HepG2 (cell line): ENCODE results near the gene SOX12. TPM values are rescaled to one million over a fixed set of nuclear protein-coding genes. Genes with fewer than 3 reads are reported as not detected.

Experiments
- ELF1 ChIP-seq: sonication (generic); formaldehyde crosslinking; IDR thresholded peaks from 2 replicates; pipeline ENCODE4 v1.4.0; 2020; ENCODE audit warnings: missing genetic modification reagents
- GATAD2A ChIP-seq: IDR thresholded peaks from 2 replicates; pipeline ENCODE4 v1.6.1; 2016
- PHF21A ChIP-seq: sonication (generic); formaldehyde crosslinking; IDR thresholded peaks from 2 replicates; pipeline ENCODE4 v1.5.0; 2020; ENCODE audit warnings: mild to moderate bottlenecking, missing genetic modification reagents
- RBAK ChIP-seq: sonication (generic); formaldehyde crosslinking; IDR thresholded peaks from 2 replicates; pipeline ENCODE4 v1.5.1; 2020; ENCODE audit warnings: mild to moderate bottlenecking, missing genetic modification reagents
- RCOR2 ChIP-seq: IDR thresholded peaks from 2 replicates; pipeline ENCODE4 v1.6.1; 2016; ENCODE audit warnings: missing biosample characterization, missing genetic modification reagents
- SKI ChIP-seq: fragments of 450-650 bp; IDR thresholded peaks from one replicate; pipeline ENCODE4 v1.6.1; 2018; ENCODE audit warnings: mild to moderate bottlenecking; ENCODE audit not compliant: partially characterized antibody
- TARDBP ChIP-seq: sonication (generic); formaldehyde crosslinking; IDR thresholded peaks from 2 replicates; pipeline ENCODE4 v1.8.0; 2022; ENCODE audit warnings: mild to moderate bottlenecking, missing genetic modification reagents
- ZNF407 ChIP-seq: sonication (generic); formaldehyde crosslinking; IDR thresholded peaks from one replicate; pipeline ENCODE4 v1.5.1; 2020; ENCODE audit warnings: mild to moderate bottlenecking, missing genetic modification reagents; ENCODE audit errors: not compliant biosample characterization
- polyA plus RNA-seq, 8 experiments: library from polyadenylated mRNA; depleted of rRNA in 3 of 8; stranded (reverse) in 7 of 8; unstranded in 1 of 8; fragments of >200 nt; fragmentation: Illumina TruSeq in 4 of 8; extraction: Trizol in 4 of 8; gene quantifications; 2 replicates each; pipeline versions ENCODE4 v1.2.1 to v1.2.3, GENCODE V29; 2011 to 2016; ENCODE audit warnings: low read depth in 4 of 8, missing spikeins in 1 of 8, mixed read lengths in 1 of 8; ENCODE audit not compliant: insufficient read depth in 1 of 8
- total RNA-seq, 5 experiments: library from RNA; depleted of rRNA; stranded (reverse); fragments of >200 nt; fragmentation: Illumina TruSeq; extraction: Trizol; gene quantifications; 2 replicates each; pipeline ENCODE4 v1.2.3, GENCODE V29; 2016; ENCODE audit warnings: low read depth in 1 of 5
- TF ChIP-seq, protein P1 (sequence below), 2 experiments: fragments of 450-650 bp in 1 of 2; sonication (generic) in 1 of 2; formaldehyde crosslinking in 1 of 2; IDR thresholded peaks; 2 replicates each; pipeline versions ENCODE4 v1.6.1 to v1.8.0; 2016 to 2022; ENCODE audit warnings: antibody characterized with exemption in 1 of 2, mild to moderate bottlenecking in 1 of 2, missing genetic modification reagents in 1 of 2
- TF ChIP-seq, protein P2 (sequence below): sonication (generic); formaldehyde crosslinking; IDR thresholded peaks from 2 replicates; pipeline ENCODE4 v1.5.0; 2020; ENCODE audit warnings: mild to moderate bottlenecking, missing genetic modification reagents

Gene SOX12
- total and polyA plus RNA-seq, 2 of the 13 experiments (the other 11 are each of a cell fraction or from before 2014, with no cell fraction given) = 10.0 to 18.7 TPM

- TF ChIP-seq, protein P1, sequence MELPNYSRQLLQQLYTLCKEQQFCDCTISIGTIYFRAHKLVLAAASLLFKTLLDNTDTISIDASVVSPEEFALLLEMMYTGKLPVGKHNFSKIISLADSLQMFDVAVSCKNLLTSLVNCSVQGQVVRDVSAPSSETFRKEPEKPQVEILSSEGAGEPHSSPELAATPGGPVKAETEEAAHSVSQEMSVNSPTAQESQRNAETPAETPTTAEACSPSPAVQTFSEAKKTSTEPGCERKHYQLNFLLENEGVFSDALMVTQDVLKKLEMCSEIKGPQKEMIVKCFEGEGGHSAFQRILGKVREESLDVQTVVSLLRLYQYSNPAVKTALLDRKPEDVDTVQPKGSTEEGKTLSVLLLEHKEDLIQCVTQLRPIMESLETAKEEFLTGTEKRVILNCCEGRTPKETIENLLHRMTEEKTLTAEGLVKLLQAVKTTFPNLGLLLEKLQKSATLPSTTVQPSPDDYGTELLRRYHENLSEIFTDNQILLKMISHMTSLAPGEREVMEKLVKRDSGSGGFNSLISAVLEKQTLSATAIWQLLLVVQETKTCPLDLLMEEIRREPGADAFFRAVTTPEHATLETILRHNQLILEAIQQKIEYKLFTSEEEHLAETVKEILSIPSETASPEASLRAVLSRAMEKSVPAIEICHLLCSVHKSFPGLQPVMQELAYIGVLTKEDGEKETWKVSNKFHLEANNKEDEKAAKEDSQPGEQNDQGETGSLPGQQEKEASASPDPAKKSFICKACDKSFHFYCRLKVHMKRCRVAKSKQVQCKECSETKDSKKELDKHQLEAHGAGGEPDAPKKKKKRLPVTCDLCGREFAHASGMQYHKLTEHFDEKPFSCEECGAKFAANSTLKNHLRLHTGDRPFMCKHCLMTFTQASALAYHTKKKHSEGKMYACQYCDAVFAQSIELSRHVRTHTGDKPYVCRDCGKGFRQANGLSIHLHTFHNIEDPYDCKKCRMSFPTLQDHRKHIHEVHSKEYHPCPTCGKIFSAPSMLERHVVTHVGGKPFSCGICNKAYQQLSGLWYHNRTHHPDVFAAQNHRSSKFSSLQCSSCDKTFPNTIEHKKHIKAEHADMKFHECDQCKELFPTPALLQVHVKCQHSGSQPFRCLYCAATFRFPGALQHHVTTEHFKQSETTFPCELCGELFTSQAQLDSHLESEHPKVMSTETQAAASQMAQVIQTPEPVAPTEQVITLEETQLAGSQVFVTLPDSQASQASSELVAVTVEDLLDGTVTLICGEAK (IDR thresholded peaks at IDR 0.05) = no peak
- TF ChIP-seq, protein P1 (CRISPR knock-in tag; IDR thresholded peaks at IDR 0.05) = peak; percentile 76; the same call in 1 of the 2 replicates
- TF ChIP-seq PHF21A (no peak), ZNF407 (CRISPR knock-in tag) (no peak), TARDBP (CRISPR knock-in tag) (no peak), RBAK (CRISPR knock-in tag) (no peak), SKI (no peak), RCOR2 (CRISPR knock-in tag) (no peak), ELF1 (CRISPR knock-in tag) (no peak), GATAD2A (CRISPR knock-in tag) (peak; percentile 54; the same call in 1 of the 2 replicates)
- TF ChIP-seq, protein P2, sequence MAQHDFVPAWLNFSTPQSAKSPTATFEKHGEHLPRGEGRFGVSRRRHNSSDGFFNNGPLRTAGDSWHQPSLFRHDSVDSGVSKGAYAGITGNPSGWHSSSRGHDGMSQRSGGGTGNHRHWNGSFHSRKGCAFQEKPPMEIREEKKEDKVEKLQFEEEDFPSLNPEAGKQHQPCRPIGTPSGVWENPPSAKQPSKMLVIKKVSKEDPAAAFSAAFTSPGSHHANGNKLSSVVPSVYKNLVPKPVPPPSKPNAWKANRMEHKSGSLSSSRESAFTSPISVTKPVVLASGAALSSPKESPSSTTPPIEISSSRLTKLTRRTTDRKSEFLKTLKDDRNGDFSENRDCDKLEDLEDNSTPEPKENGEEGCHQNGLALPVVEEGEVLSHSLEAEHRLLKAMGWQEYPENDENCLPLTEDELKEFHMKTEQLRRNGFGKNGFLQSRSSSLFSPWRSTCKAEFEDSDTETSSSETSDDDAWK (CRISPR knock-in tag) = no peak
Observed at GRCh38 chr20:363319-364078, 38.1 kb downstream of the SOX12 start (continued).
